HG03159 (cell line): Measurements from ENCODE around the gene STK4.
A peak's percentile ranks its signal among the peaks of the same experiment; 100 is the strongest.

Experiments used
- ATAC-seq: cut with Tn5 transposase; IDR thresholded peaks from one replicate; pipeline ENCODE4 v1.9.1; 2021; ENCODE audit warnings: mild to moderate bottlenecking, moderate library complexity; ENCODE audit not compliant: unreplicated experiment

The STK4 gene

DNA sequence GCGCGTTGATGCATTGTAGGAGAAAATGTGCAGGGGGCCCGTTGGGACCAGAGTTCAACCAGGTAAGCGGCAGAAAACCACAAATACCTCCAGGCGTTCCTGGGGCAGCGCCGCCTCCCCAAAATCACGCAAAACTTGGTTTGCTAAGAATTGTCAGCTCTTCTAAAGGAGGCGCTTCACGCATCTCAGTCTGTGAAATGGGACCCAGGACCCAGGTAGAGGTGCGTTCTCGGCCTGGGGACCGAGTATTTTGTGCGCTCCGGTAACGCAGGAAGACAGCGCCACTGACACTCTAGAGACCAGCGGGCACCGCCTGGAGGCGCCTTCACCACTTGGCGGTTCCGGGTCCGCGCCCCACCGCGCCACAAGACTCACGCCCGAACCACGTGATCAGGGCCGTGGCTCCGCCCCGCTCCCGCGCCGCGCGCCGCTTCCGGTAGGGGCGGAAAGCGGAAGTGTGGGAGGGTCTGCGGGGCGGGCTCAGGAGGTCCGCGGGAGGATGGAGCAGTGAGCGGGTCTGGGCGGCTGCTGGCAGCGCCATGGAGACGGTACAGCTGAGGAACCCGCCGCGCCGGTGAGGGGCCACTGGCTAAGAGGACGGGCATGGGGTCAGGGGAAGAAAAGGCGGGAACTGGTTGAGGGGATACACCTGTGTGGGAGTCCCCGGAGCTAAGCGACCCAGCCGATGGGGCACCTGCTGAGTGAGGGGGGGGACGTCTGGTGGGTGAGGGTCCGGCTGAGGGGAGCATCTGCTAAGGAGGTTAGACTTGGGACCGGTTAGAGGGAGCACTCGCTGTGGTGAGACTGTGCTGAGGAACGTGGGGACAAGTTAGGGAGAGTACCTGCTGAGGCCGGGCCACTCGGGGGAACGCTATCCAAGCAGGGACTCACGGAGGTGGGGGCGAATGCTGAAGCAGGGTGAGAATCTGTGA is at the start of gene STK4:
Gene STK4, plus strand, starts transcription at position 483 of the 932 bp plus-strand sequence. Its CDS starts 57 bp downstream, at position 540.
- peak; percentile 67 for ATAC-seq

DNA sequence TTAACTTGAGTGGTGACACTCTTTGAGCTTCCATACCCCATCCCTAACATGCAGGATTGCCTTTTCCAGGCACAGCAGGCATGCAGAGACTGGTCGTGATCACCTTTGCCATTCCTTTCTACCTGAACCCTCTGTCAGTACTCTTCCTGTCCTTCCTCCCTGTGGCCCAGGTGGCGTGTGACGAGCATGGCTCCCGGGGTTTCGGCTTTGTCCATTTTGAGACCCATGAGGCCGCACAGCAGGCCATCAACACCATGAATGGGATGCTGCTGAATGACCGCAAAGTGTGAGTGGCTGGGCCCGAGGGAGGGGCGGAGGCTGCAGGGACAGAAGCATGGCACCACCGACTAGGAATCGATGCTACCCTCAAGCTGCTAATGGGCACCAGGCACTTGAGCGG is 49.7 kb upstream of the STK4 start:
- ATAC-seq = no peak

DNA sequence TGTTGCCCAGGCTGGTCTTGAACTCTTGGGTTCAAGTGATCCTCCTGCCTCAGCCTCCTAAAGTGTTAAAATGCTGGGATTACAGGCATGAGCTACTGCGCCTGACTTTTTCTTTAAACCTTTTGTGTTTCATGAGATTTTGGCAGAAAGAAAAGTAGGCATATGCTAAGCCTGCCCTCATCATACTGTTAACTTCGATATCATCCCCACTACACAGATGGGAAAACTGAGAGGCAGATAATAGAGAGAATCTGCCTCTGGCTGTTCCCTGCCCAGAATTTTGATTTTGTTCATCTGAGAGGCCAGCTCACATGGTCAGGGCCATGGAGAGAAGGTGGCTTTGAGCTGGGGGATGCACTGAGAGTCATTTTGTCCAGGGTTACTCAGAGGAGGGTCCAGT is 48.9 kb upstream of the STK4 start:
- no peak for ATAC-seq

DNA sequence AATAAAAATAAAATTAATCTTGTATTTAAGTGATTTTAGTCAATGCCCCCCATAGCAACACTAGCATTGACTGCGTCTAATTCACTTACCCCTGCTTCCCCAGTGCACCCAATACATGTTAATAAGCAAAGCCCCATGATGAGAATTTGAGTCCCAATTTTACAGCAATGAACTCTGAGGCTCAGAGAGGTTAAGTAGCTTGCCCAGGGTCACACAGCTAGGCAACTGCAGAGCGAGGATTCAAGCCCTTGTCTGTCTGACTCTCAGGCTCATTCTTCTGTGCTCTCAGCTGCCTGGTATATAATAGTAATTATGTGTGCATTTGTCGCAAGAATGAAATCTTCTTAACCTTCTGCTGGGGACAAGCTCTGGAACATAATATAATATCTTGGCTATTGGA is 48.0 kb upstream of the STK4 start:
- ATAC-seq = no peak

DNA sequence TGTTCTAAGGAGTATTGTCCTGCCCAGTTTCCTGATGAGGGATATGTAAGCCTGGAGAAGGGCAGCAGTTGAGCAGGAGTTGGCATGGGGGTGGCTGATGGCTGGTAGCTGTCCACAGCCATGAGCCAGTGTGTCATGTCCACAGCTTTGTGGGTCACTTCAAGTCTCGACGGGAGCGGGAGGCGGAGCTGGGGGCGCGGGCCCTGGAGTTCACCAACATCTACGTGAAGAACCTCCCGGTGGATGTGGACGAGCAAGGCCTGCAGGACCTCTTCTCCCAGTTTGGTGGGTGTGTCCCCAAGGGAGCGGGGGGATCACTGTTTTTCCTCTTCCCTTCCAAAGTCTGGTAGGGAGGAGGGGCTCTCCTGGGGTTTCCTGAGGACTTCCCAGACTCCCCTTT is 47.6 kb upstream of the STK4 start:
- no peak for ATAC-seq

DNA sequence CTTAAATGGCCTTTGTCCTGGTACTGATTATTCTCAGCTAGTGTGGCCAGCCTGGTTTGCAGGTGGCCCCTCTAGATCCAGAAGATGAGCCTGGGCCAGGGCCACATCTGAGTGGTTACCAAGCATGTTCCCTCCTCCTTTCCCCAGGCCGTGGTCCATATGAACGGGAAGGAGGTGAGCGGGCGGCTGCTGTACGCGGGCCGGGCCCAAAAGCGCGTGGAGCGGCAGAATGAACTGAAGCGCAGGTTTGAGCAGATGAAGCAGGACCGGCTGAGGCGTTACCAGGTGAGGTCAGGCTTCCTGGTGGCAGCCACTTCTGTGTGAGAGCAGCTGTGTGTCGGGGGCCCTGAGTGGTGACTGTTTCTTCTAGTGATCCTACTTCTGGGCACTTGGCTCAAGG is 44.9 kb upstream of the STK4 start:
- ATAC-seq = no peak

DNA sequence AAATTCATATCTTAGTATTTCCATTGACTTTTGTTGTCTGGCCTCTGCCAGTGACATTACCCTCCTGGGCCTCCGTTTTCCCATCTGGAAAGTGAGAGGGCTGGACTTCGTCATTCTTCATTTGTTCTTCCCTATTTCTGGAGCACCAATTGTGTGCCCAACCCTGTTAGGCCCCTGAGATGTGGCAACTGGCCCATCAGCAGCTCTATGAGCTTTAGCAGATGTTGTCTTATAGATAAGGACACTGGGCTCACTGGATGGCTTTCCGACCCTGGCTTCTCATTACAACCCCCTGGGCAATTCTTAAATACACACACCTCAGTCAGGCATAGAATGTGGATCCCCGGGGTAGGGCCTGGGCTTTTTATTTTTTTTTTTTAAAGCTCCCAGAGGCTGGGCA is 41.8 kb upstream of the STK4 start:
- ATAC-seq = no peak

DNA sequence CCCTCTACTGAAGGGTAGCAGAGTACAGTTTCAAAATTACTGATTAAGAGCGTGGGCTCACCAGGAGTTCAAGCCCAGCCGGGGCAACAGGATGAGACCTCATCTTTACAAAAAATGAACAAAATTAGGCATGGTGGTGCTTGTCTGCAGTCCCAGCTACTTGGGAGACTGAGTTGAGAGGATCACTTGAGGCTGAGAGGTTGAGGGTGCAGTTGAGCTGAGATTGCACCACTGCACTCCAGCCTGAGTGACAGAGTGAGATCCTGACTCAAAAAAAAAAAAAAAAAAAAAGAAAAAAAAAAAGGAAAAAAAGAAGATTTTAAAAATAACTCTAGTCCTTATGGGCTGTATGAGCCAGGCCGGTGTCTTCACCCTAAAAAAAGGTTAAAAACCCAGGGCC is 37.7 kb upstream of the STK4 start:
- ATAC-seq = no peak

DNA sequence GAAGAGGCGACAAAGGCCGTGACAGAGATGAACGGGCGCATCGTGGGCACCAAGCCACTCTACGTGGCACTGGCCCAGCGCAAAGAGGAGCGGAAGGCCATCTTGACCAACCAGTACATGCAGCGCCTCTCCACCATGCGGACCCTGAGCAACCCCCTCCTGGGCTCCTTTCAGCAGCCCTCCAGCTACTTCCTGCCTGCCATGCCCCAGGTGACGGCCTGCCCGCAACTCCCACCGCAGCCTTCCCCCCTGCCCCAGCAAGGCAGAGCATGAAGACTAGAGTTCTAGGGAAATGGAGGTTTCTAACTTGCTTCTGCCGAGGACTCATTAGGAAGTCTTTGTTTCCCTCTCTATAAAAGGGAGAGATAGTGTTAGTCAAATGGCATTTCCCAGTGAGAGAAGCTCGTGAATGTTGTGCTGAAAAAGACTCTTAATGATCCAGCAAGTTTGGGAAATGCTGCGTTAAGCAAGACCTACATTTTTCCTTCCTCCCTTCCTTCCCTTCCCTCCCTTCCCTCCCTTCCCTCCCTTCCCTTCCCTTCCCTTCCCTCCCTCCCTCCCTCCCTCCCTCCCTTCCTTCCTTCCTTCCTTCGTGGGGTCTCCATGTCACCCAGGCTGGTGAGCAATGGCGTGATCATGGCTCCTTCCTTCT is 35.7 kb upstream of the STK4 start:
- ATAC-seq = no peak

DNA sequence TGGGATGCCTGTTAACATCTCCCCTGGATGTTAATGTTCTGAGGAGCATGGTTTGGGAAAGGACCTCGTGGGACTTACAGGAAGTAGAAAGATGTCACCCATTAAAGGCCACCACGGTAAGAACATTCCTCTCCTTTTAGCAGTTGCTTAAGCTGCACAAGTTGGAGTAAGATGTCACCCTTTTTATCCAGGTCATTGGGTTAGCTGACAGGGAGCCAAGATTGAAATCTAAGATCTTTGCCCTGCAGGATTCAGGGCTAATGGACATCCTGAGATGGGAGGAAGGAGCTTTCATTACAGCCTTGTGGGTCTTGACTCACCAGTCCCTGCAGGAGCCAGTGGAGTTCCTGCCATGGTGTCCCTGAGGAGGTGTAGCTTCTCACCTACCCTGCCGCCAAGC is 34.4 kb upstream of the STK4 start:
- no peak for ATAC-seq

DNA sequence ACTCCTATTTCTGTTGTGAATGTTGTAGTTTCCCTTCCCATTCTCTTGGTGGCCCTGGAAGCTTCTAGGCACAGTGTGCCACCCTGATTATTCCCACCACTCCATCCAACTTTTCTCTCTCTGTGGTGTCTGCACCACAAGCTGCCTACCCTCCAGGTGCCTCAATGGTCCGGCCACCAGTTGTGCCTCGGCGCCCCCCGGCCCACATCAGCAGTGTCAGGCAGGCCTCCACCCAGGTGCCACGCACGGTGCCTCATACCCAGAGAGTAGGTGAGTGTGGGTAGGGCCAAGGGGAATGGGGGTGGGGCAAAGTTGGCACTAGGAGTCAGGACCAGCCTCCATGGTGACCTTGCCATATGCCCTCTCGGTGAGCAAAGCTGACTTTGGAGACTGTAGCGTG is 33.4 kb upstream of the STK4 start:
- ATAC-seq = no peak

DNA sequence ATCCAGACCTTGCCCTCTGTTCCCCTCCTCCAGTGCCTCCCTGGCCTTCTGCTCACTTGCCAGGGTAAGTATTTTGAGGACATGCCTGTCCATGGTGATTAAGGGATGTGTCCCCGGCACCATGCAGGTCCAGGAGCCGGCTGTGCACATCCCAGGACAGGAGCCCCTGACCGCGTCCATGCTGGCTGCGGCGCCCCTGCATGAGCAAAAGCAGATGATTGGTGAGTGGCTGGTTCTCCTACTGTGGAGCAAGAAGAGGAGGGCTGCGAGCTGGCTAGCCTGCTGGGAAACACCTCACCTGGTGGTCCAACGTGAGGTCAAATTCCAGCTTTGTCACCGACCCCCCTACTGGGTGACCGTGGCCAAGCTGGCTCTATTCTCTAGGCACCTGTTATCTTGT is 29.8 kb upstream of the STK4 start:
- ATAC-seq = no peak

DNA sequence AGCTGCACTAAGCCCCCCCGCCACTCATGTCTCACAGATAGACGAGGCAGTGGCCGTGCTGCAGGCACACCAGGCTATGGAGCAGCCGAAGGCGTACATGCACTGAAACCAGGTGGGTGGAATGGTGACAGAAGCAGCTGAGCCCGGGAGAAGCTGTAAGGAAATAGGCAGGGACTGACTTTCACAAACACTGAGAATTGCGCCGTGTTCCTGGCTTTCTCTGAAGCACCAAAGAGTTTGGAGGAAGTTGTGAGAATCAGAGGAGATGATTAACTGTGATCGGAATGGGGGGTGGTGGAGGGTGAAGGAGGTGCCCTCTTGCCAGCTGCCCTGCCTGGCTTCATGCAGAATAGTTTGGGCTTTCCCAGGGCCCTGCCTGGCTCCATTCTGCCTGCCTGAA is 27.7 kb upstream of the STK4 start:
- ATAC-seq = no peak

DNA sequence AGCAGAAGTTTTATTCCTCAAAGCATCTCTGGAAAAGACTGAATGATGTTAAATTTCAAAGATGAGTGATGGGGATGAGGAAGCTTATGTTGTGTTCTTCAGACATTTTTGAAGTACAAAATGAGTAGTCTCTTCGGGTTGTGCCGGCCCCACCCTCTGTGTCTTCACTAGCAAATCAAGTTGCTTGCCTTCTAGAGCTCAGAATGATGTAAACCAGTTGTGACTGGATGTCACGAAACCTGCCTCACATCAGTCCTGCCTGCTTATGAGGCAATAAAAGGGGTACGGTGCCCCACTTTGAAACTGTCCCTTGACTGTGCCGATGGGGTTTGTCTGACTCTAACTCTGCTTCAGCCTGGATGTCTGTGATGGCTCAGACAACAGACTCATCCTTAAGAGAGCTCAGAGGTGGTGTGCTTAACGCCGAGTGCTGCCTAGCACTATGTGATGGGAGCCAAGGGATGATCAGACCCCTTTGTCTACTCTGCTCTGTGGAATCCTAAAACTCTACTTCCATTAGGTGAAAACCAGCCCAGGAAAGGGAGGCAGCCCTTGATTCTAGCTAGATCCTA is 25.1 kb upstream of the STK4 start:
- ATAC-seq = no peak

DNA sequence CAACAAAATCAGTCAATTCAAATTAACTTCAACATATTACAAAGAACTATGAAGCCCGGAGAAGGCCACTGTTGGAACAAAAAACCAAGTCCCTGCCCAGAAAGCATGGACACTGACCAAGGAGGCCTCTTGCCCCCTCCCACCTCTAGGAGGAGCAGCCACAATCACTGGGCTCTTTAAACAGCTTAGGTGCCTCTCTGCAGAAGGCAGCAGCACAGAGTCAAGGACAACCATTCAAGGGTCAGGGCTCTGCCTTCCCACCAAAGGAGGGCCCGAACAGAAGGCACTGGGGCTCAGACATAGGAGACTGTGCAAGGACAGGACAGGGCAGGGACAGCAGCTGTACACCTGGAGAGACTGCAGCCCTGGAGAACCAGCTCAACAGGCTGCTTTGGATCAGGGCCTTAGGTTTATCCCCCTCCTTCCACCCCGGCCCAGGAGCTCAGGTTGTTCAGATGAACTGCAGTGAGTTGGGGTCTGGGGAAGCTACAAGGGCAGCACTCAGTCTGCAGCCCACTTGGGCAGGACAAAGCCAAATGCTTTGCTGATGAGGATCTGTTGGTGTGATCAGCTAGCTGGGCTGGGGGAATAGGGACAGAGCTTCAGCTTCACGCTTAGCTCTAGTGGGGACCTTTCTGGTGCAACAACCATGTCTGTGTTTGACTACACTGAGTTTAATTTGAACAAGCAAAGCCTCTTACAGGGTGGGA is 23.9 kb upstream of the STK4 start:
- ATAC-seq = no peak

DNA sequence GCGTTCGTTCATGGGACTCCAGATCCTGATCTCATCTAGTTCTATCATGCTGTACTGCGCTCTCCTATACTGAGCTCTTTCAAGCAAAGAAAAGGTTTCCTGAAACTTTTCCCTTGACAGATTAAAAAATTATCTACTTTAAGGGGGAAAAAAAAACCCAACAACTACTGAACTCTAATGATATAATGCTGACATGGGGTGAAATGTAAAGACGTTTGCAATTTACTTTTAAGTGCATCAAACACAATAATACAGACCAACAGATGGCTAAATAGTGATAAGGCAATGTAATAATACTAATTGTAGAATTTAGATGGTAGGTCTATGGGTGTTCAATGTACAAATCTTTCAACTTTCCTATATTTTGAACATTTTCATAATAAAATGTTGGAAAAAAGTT is 22.5 kb upstream of the STK4 start:
- ATAC-seq = no peak

DNA sequence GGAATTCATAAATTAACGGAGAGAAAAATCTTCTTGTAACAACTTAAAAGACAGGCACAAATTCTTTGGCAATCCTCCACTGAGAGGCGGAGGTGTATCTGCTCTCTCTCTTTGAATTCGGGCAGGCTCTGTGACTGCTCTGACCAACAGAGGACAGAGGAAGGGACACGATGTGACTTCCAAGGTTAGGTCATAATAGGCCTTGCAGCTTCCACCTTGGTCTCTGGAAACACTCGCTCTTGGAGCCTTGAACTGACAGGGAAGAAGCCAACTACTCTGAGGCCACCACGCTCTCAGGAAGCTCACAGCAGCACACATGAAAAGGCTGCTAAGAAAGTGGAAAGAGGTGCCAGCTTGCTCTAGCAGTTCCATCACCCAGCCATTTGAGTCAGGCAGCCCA is 21.1 kb upstream of the STK4 start:
- no peak for ATAC-seq

DNA sequence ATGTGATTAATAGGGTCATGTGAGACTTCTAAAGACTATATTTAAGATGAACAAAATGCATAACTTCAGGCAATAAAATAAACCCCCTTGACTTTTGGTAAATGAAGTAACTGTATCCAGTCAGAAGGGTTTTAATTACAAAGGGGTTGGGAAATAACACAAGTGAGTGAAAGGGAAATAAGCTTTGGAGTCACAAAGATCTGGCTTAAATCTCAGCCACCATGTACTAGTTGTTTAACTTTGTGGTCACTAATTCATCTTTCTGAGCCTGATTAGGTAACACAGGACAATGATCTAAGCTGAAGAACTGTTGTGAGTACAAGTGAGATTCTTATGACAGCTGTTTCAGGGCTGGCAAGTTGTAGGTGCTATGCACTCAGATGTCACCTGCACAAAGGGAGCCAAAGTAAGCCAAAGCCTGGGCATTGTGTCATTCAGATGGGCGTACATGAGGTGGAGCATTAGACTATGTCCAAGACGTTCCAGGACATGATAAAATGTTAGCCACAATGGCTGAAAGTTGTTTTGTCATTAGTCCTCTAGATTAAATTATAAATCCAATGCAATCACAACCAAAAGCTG is 19.9 kb upstream of the STK4 start:
- no peak for ATAC-seq

DNA sequence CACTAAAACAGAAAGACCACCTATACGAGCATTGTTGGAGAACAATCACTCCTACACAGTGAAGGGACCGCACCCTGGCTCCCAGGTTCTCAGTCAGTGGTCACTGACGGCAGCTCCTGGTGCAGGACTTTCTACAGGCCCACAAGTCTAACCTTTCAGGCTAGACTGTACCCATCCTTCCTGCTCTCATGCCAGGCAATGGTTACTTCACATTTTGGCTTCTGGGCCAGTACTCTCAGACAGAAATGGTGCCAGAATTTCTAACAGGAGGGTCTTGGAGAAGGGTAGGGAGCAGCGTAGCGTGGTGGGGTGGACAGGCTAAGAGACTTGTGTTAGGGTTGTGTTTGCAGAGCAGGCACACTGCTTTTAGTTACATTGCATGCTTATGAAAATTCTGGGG is 18.2 kb upstream of the STK4 start:
- ATAC-seq = no peak

DNA sequence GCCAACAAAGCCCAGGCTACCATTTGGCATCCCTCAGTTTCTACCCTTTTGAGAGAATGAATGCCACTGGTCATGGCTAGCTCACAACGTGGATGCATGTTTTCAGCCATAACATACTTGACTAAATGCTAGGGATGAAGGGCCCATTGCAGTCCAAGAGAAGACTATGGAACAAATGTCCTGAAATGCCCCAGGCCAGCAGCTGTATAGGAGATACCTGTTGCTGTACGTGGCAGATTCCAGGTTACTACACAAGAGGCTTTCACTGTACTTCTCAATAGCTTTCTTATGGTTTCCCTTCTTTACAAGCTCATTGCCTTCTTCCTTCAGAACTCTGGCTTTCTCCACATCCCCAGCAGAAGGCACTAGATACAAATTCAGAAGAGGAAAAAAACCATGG is 17.8 kb upstream of the STK4 start:
- no peak for ATAC-seq

DNA sequence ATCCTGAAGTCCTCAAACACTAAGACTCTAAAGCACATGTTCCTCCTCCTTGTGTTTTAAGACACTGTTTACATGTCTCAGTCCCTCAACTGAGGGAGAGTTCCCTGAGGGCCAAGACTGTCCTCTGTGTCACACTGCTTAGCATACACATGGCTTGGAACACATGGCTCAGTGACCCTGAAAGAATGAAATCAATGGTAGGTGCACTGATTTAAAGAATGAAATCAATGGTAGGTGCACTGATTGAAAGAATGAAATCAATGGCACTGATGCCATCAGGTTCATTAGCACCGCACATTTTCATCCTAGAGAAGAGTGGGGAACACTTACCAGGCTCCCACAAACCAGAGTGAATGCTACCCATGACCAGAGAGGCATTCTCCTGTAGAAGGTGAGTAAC is 15.9 kb upstream of the STK4 start:
- ATAC-seq = no peak
